Naive thymus-derived CD4-positive, alpha-beta T cell (primary cell): ENCODE data around the gene LSG1. TPM values are rescaled to one million over a fixed set of nuclear protein-coding genes. Genes with fewer than 3 reads are reported as not detected.
A peak's percentile ranks its signal among the peaks of the same experiment; 100 is the strongest.

ENCODE experiments used
- ATAC-seq: fragments of 150-1000 bp; cut with Tn5 transposase; 2 replicates; pipeline ENCODE4 v1.10.0; 2021; ENCODE audit warnings: mild to moderate bottlenecking, moderate library complexity
- CTCF ChIA-PET: fragments of 350-600 bp; sonication (Branson Sonifier 250); formaldehyde crosslinking; loops from one replicate; lab custom pipeline; 2021; ENCODE audit warnings: antibody characterized with exemption; lab: Charles Lee
- POLR2A ChIA-PET: fragments of 350-600 bp; sonication (Branson Sonifier 250); formaldehyde crosslinking; loops from one replicate; lab custom pipeline; 2021; ENCODE audit warnings: antibody characterized with exemption, inconsistent platforms; lab: Charles Lee
- DNase-seq, 9 donors: peaks; one replicate each; pipeline versions ENCODE4 v3.0.0 to v3.0.0-alpha.2; 2020 to 2022; ENCODE audit warnings: mixed read lengths in 1 of 9
- H3K27ac ChIP-seq: one replicate; pipeline ENCODE4 v1.7.0; 2013; ENCODE audit warnings: mild to moderate bottlenecking, low read depth, low read length, moderate library complexity
- H3K27me3 ChIP-seq, 2 donors: one replicate each; pipeline ENCODE4 v1.7.0; 2013; ENCODE audit warnings: low read length in 2 of 2, mild to moderate bottlenecking in 2 of 2, moderate library complexity in 2 of 2; ENCODE audit not compliant: control insufficient read depth in 2 of 2, insufficient read depth in 2 of 2
- H3K36me3 ChIP-seq, 3 experiments: 1 replicate in 2 of 3; 2 replicates in 1 of 3; pipeline ENCODE4 v1.7.0; 2013; ENCODE audit warnings: low read length in 3 of 3, mild to moderate bottlenecking in 3 of 3, moderate library complexity in 1 of 3; ENCODE audit not compliant: insufficient read depth in 3 of 3, control insufficient read depth in 2 of 3
- H3K4me1 ChIP-seq, 2 donors: one replicate each; pipeline ENCODE4 v1.7.0; 2013; ENCODE audit warnings: low read length in 2 of 2, mild to moderate bottlenecking in 2 of 2, moderate library complexity in 1 of 2; ENCODE audit not compliant: control insufficient read depth in 2 of 2, insufficient read depth in 2 of 2
- H3K4me3 ChIP-seq: 2 replicates; pipeline ENCODE4 v1.7.0; 2013; ENCODE audit warnings: mild to moderate bottlenecking, low read length
- H3K9me3 ChIP-seq, 3 experiments: 1 replicate in 2 of 3; 2 replicates in 1 of 3; pipeline ENCODE4 v1.7.0; 2013; ENCODE audit warnings: low read length in 3 of 3; ENCODE audit not compliant: control insufficient read depth in 2 of 3
- H3K27ac Mint-ChIP-seq, 9 donors: one replicate each; pipeline ENCODE4 v1.8.0; 2020 to 2022; ENCODE audit warnings: mixed read lengths in 9 of 9, mild to moderate bottlenecking in 8 of 9, moderate library complexity in 5 of 9, inconsistent platforms in 2 of 9
- H3K27me3 Mint-ChIP-seq, 5 donors: one replicate each; pipeline ENCODE4 v1.8.0; 2021 to 2022; ENCODE audit warnings: mixed read lengths in 5 of 5, mild to moderate bottlenecking in 1 of 5
- H3K36me3 Mint-ChIP-seq, 5 donors: one replicate each; pipeline ENCODE4 v1.8.0; 2020 to 2022; ENCODE audit warnings: mixed read lengths in 5 of 5, mild to moderate bottlenecking in 3 of 5, inconsistent platforms in 1 of 5
- H3K4me1 Mint-ChIP-seq, 7 donors: one replicate each; pipeline ENCODE4 v1.8.0; 2020 to 2022; ENCODE audit warnings: mixed read lengths in 7 of 7, mild to moderate bottlenecking in 3 of 7, inconsistent platforms in 1 of 7
- H3K4me3 Mint-ChIP-seq, 10 donors: one replicate each; pipeline ENCODE4 v1.8.0; 2020 to 2022; ENCODE audit warnings: mild to moderate bottlenecking in 10 of 10, mixed read lengths in 10 of 10, moderate library complexity in 6 of 10, inconsistent platforms in 2 of 10
- H3K9me3 Mint-ChIP-seq, 11 donors: one replicate each; pipeline ENCODE4 v1.8.0; 2020 to 2022; ENCODE audit warnings: mixed read lengths in 11 of 11, mild to moderate bottlenecking in 4 of 11, inconsistent platforms in 1 of 11, moderate library complexity in 1 of 11
- intact Hi-C, 2 donors: fragments of 100-400 bp; cut with micrococcal nuclease; formaldehyde crosslinking; loops; one replicate each; pipeline ENCODE4 v1.15.1; 2023
- polyA plus RNA-seq, 2 donors: library from polyadenylated mRNA; unstranded; fragments of 300-500 nt; fragmentation: Illumina TruSeq; gene quantifications; one replicate each; pipeline ENCODE4 v1.2.3, GENCODE V29; 2021
- total RNA-seq, 6 experiments: library from RNA in 5 of 6; stranded (reverse) in 5 of 6; gene quantifications; 1 replicate in 5 of 6; 2 replicates in 1 of 6; pipeline ENCODE4 v1.2.3 and lab custom pipeline; 2021 to 2026

LSG1 gene
- total and polyA plus RNA-seq, 7 experiments from 2014 or later: 18.4 to 59.2 (median 44.5) TPM

DNA sequence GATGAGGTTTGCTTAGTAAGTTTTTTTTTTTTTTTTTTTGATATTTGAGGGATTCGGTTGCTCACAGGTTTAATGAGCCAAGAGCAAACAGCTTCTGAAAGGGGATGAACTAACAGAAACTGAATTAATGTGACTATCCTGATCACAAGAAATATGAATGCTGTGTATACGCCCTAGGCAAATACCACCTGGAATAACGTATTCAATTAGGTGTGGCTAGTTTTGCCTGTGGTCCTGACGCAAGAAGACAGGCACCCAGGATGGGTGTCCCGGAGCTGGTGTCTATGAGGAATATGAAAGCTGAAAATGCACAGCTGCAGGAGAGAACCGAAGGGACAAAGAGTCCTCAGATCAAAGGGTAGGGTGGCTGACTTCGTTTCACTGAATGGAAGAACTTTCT is 14.6 kb downstream of the LSG1 start:
- Mint-ChIP-seq H3K27me3 (no peaks in the 10 kb centered on the region), H3K4me3 (no peak overlapping the region), H3K4me1 (peaks cover 10 to 32% (median 24%) of the 10 kb centered on the region in 7 donors), H3K27ac (no peak overlapping the region), H3K36me3 (peaks cover 9 to 60% (median 47%) of the 10 kb centered on the region in 5 donors), H3K9me3 (peaks cover 0 to 1% (median 0%) of the 10 kb centered on the region in 11 donors)
- CTCF ChIA-PET: interaction anchor here (0.7 kb wide), 1 partner anchor 604 kb away, joined by 3 read pairs; no protein-coding TSS in a partner anchor
- ATAC-seq (no peak), DNase-seq (no peak)
- H3K4me3 ChIP-seq: no peak overlapping the region
- H3K36me3 ChIP-seq: peaks cover 14 to 65% (median 22%) of the 10 kb centered on the region in 3 experiments
- H3K9me3 ChIP-seq: no peaks in the 10 kb centered on the region
- no peak overlapping the region for H3K27ac ChIP-seq
- POLR2A ChIA-PET: no interaction called here
- no peaks in the 10 kb centered on the region for H3K27me3 ChIP-seq
- intact Hi-C loops: no loop called here
- no peaks in the 10 kb centered on the region for H3K4me1 ChIP-seq

DNA sequence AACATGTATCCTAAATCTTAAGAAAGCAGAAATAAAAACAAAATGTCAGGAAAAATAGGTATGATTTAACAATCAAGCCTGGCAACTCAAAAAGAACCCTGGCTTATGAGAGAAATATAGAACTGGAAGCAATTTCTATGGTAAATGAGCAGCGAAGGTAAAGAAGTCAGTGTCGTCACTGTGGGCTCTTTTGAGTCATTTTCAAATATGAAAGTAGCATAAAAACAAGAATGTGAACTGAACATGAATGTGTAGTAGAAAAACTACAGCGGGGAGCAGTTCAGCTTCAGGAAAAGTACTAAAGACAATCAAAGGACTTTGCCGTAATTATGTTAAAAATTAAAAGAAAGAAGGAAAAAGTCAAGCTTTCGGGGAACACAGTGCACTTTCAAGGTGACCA is 17.5 kb downstream of the LSG1 start:
- no peak overlapping the region for H3K27ac ChIP-seq
- DNase-seq (no peak), ATAC-seq (no peak)
- H3K27ac Mint-ChIP-seq: peak overlapping the region in 2 of 9 donors; percentile 67 to 72
- H3K36me3 Mint-ChIP-seq: peaks cover 13 to 77% (median 49%) of the 10 kb centered on the region in 5 donors
- ChIA-PET POLR2A (no interaction called here), CTCF (no interaction called here)
- no peaks in the 10 kb centered on the region for H3K4me1 ChIP-seq
- H3K4me3 Mint-ChIP-seq: peak overlapping the region in 1 of 10 donors; percentile 63
- H3K27me3 Mint-ChIP-seq: no peaks in the 10 kb centered on the region
- H3K9me3 ChIP-seq: no peaks in the 10 kb centered on the region
- peaks cover 25 to 81% (median 40%) of the 10 kb centered on the region in 3 experiments for H3K36me3 ChIP-seq
- H3K4me3 ChIP-seq: no peak overlapping the region
- intact Hi-C loops: no loop called here
- H3K27me3 ChIP-seq: no peaks in the 10 kb centered on the region
- H3K9me3 Mint-ChIP-seq: peaks cover 0 to 1% (median 0%) of the 10 kb centered on the region in 11 donors
- H3K4me1 Mint-ChIP-seq: peaks cover 2 to 21% (median 10%) of the 10 kb centered on the region in 7 donors

DNA sequence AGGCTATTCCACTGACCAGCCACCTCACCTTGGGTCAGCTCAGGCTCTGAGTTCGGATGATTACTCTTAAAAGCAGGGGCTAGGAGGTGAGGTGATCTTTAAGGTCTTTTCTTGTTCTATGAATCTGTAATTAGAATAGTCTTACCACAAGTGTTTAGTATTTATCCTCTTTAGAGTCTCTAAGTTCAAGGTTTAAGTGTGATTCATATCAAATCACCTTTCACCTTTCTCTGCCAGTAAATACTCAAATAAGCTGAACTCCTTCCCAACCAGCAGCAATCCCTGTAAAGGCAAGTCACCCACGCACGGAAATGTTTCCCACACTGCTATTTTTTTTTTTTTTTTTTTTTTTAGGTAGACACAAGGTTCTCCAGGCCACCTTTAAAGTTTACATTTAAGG is 24.2 kb downstream of the LSG1 start:
- intact Hi-C loops: no loop called here
- peaks cover 26 to 83% (median 32%) of the 10 kb centered on the region in 3 experiments for H3K36me3 ChIP-seq
- no peak overlapping the region for H3K27ac ChIP-seq
- H3K4me3 ChIP-seq: no peak overlapping the region
- no peaks in the 10 kb centered on the region for H3K27me3 ChIP-seq
- POLR2A ChIA-PET: interaction anchor here (0.6 kb wide), 1 partner anchor 1767 kb away, joined by 3 read pairs; no protein-coding TSS in a partner anchor
- Mint-ChIP-seq H3K27ac (no peak overlapping the region), H3K36me3 (peaks cover 17 to 75% (median 42%) of the 10 kb centered on the region in 5 donors), H3K4me1 (peaks cover 0 to 5% (median 0%) of the 10 kb centered on the region in 7 donors), H3K27me3 (no peaks in the 10 kb centered on the region), H3K9me3 (no peaks in the 10 kb centered on the region), H3K4me3 (no peak overlapping the region)
- ATAC-seq: no peak
- no peak for DNase-seq
- CTCF ChIA-PET: no interaction called here
- H3K4me1 ChIP-seq: no peaks in the 10 kb centered on the region
- no peaks in the 10 kb centered on the region for H3K9me3 ChIP-seq

DNA sequence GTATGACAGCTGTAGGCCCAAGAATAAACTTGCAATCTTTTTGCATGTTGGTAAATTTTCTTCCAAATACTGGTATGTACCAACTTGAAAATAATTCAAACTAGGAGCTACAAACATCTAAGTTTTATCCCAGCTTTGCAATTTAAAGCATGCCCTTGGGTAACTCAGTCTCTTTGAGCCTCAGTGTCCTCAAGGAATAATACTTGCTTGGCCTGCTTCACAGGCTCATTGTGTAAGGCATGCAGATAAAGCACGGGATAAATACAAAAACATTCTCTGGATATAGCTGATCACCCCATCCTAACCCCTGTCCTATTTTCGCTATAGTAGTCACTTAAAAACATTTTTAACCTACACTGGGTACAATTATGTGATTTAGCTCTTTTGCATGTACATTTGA is 29.2 kb downstream of the LSG1 start:
- H3K27ac Mint-ChIP-seq: no peak overlapping the region
- no peak for ATAC-seq
- H3K4me1 Mint-ChIP-seq: peaks cover 3 to 23% (median 9%) of the 10 kb centered on the region in 7 donors
- Histone ChIP-seq H3K4me1 (no peaks in the 10 kb centered on the region), H3K27me3 (no peaks in the 10 kb centered on the region), H3K4me3 (no peak overlapping the region), H3K9me3 (no peaks in the 10 kb centered on the region), H3K27ac (no peak overlapping the region), H3K36me3 (peaks cover 13 to 62% (median 17%) of the 10 kb centered on the region in 3 experiments)
- no peaks in the 10 kb centered on the region for H3K27me3 Mint-ChIP-seq
- no peak for DNase-seq
- H3K4me3 Mint-ChIP-seq: no peak overlapping the region
- CTCF ChIA-PET: interaction anchor here (0.5 to 0.7 kb wide), 2 partner anchors 49 to 621 kb away, joined by 3 to 6 read pairs; no protein-coding TSS in a partner anchor
- intact Hi-C loops: no loop called here
- peaks cover 17 to 61% (median 26%) of the 10 kb centered on the region in 5 donors for H3K36me3 Mint-ChIP-seq
- POLR2A ChIA-PET: interaction anchor here (0.8 kb wide), 1 partner anchor 29 kb away, joined by 3 read pairs; the partner anchor contains the start of gene LSG1
- H3K9me3 Mint-ChIP-seq: peaks cover 0 to 2% (median 0%) of the 10 kb centered on the region in 11 donors

DNA sequence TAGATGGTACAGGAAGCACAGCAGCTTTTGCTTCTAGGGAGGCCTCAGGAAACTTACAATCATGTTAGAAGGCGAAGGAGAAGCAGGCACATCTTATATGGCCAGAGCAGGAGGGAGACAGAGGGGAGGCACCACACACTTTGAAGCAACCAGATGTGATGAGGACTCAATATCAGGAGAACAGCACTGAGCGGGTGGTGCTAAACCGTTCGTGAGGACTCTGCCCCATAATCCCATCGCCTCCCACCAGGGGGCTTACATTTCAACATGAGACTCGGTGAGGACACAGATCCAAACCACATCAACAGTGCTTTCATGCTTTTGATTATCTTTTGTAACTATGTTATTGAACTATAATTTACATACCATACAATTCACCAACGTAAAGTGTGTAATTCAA is 31.2 kb downstream of the LSG1 start:
- DNase-seq (peak in 7 of 9 donors; percentile 36 to 63 (median 55)), ATAC-seq (peak; percentile 83)
- Mint-ChIP-seq H3K9me3 (peaks cover 0 to 2% (median 0%) of the 10 kb centered on the region in 11 donors), H3K36me3 (peaks cover 16 to 53% (median 24%) of the 10 kb centered on the region in 5 donors), H3K4me3 (peak overlapping the region in 2 of 10 donors; percentile 9 to 34), H3K4me1 (peaks cover 5 to 23% (median 15%) of the 10 kb centered on the region in 7 donors), H3K27me3 (no peaks in the 10 kb centered on the region), H3K27ac (peak overlapping the region in 4 of 9 donors; percentile 36 to 72 (median 54))
- POLR2A ChIA-PET: no interaction called here
- Histone ChIP-seq H3K4me3 (no peak overlapping the region), H3K36me3 (peaks cover 9 to 52% (median 13%) of the 10 kb centered on the region in 3 experiments), H3K27me3 (no peaks in the 10 kb centered on the region), H3K27ac (no peak overlapping the region), H3K4me1 (no peaks in the 10 kb centered on the region), H3K9me3 (no peaks in the 10 kb centered on the region)
- intact Hi-C loops: no loop called here
- CTCF ChIA-PET: no interaction called here

DNA sequence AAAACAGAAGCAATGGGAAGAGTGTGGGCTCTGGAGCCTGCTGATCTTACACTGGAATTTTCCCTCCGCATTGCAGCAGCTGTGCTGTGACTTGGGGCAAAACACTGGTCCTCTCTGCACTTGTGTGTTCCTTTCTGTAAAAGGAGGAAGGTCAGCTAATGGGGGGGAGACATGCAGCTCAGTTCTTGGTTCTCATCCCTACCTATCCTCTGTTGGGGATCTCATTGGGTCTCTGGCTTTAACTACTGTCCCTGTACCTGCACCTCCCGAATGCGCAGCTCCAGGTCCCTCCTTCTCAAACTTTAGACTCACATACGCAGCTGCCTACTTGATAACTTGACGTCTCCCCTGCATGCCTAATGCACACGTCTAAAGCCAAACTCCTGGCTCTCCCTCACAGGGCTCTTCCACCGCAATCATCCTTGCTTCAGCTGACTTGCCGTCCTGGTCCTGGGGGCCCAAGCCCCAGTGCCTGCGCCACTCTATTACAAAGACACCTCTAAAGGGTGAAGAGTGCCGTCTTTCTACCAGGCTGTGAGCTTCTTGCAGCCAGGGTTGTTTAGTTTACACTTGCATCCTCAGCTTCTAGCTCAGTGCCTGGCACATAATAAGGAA is 32.9 kb downstream of the LSG1 start:
- ChIA-PET POLR2A (interaction anchor here (0.7 kb wide), 1 partner anchor 32 kb away, joined by 3 read pairs; no protein-coding TSS in a partner anchor), CTCF (interaction anchor here (0.5 to 1.0 kb wide), 3 partner anchors 13 to 32 kb away, joined by 3 to 4 read pairs (median 3); no protein-coding TSS in a partner anchor)
- intact Hi-C loops: no loop called here
- Histone ChIP-seq H3K4me3 (no peak overlapping the region), H3K4me1 (no peaks in the 10 kb centered on the region), H3K27me3 (no peaks in the 10 kb centered on the region), H3K27ac (no peak overlapping the region), H3K36me3 (peaks cover 7 to 37% (median 13%) of the 10 kb centered on the region in 3 experiments), H3K9me3 (no peaks in the 10 kb centered on the region)
- Mint-ChIP-seq H3K27ac (peak overlapping the region in 2 of 9 donors; percentile 11 to 67), H3K36me3 (peaks cover 6 to 38% (median 17%) of the 10 kb centered on the region in 5 donors), H3K4me1 (peaks cover 5 to 24% (median 17%) of the 10 kb centered on the region in 7 donors), H3K27me3 (no peaks in the 10 kb centered on the region), H3K4me3 (no peak overlapping the region), H3K9me3 (peaks cover 0 to 2% (median 0%) of the 10 kb centered on the region in 11 donors)
- DNase-seq (peak in 1 of 9 donors; percentile 9), ATAC-seq (no peak)
